GM13976 (cell line): ENCODE data around the gene KLC3.

Experiments
- DNase-seq: peaks from one replicate; pipeline ENCODE4 v3.0.0; 2012; ENCODE audit warnings: low spot score
- CTCF ChIP-seq: IDR thresholded peaks from 2 replicates; pipeline ENCODE4 v1.5.1; 2012; ENCODE audit warnings: borderline replicate concordance, mild to moderate bottlenecking; ENCODE audit not compliant: insufficient read depth; ENCODE audit errors: extremely low read depth, missing control alignments, control extremely low read depth
- in situ Hi-C: fragments of 300-500 bp; cut with MboI; formaldehyde crosslinking; loops from one replicate; pipeline ENCODE4 v1.12.0; 2022; ENCODE audit warnings: low sequenced_read_pairs, mixed read lengths, inconsistent platforms; ENCODE audit not compliant: unreplicated experiment

Gene KLC3

GRCh38 chr19:45352062-45352461 lies 11.5 kb downstream of the KLC3 start:
- DNase-seq: no peak
- TF ChIP-seq CTCF: no peak
- in situ Hi-C loops: no loop called here

GRCh38 chr19:45352471-45352870 lies 11.9 kb downstream of the KLC3 start:
- no peak for DNase-seq
- in situ Hi-C loops: no loop called here
- no peak for TF ChIP-seq CTCF

GRCh38 chr19:45352914-45353796 lies 12.6 kb downstream of the KLC3 start:
- no peak for DNase-seq
- in situ Hi-C loops: no loop called here
- no peak for TF ChIP-seq CTCF

GRCh38 chr19:45354241-45354842 lies 13.8 kb downstream of the KLC3 start:
- in situ Hi-C loops: no loop called here
- no peak for TF ChIP-seq CTCF
- DNase-seq: no peak

- DNase-seq: no peak
- TF ChIP-seq CTCF: no peak
- in situ Hi-C loops: no loop called here
Observed at GRCh38 chr19:45355402-45355801, 14.9 kb downstream of the KLC3 start.

- DNase-seq: no peak
- TF ChIP-seq CTCF: no peak
- in situ Hi-C loops: no loop called here
Observed at GRCh38 chr19:45355910-45356309, 15.4 kb downstream of the KLC3 start.
